HL-60 (cell line): ENCODE data around the gene SHF.

Experiments
- DNase-seq, 2 experiments: peaks; one replicate each; pipeline ENCODE4 v3.0.0-alpha.2; 2010 to 2020; ENCODE audit warnings: low read depth in 1 of 2, low spot score in 1 of 2
- H3K27ac ChIP-seq: fragments of 250-450 bp; sonication (Bioruptor Pico); replicated peaks from 2 replicates; pipeline ENCODE4 v1.5.1; 2020; ENCODE audit warnings: mild to moderate bottlenecking, moderate library complexity
- H3K27me3 ChIP-seq: fragments of 250-450 bp; sonication (Bioruptor Pico); 2 replicates; pipeline ENCODE4 v1.5.1; 2021; ENCODE audit warnings: mild to moderate bottlenecking, moderate library complexity; ENCODE audit not compliant: insufficient read depth, poor library complexity, severe bottlenecking
- H3K4me3 ChIP-seq: replicated peaks from 2 replicates; pipeline ENCODE4 v1.5.1; 2011; ENCODE audit warnings: mild to moderate bottlenecking, control low read depth, low read length; ENCODE audit not compliant: insufficient read depth
- CTCF ChIP-seq: IDR thresholded peaks from one replicate; pipeline ENCODE4 v1.5.1; 2011; ENCODE audit warnings: low read length, control low read depth, inconsistent platforms; ENCODE audit not compliant: insufficient read depth
- GABPA ChIP-seq: IDR thresholded peaks from 2 replicates; pipeline ENCODE4 v1.6.1; 2012; ENCODE audit warnings: low read depth
- POLR2AphosphoS5 ChIP-seq: IDR thresholded peaks from 2 replicates; pipeline ENCODE4 v1.6.1; 2012; ENCODE audit warnings: low read depth
- REST ChIP-seq: IDR thresholded peaks from 2 replicates; pipeline ENCODE4 v1.6.1; 2012; ENCODE audit warnings: low read depth; ENCODE audit not compliant: insufficient replicate concordance
- SPI1 ChIP-seq: IDR thresholded peaks from 2 replicates; pipeline ENCODE4 v1.6.1; 2012; ENCODE audit warnings: low read depth, mild to moderate bottlenecking, borderline replicate concordance

Gene SHF

DNA sequence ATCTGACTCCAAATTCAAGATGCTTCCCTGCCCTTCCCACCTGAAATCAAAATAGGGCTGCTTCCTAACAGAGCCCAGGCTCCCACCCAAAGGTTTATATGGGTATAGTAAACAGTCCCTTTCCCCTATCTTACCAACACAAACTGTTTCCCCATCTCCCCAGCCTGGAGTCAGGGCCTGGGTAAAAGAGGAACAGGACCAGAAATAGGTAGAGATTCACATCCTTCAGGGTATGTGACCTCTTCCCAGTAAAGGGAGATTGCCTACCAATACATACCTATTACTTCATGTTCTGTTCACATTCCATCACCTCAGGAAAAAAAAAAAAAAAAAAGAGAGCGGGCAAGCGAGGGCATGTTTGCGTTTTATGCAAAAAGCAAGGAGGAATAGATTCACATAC, 9.7 kb upstream of the SHF start:
- DNase-seq, result peak in 1 of 2 experiments; percentile 36
- Histone ChIP-seq H3K27me3 (no peaks in the 10 kb centered on the region), H3K4me3 (peak overlapping the region; percentile 93; the same call in 1 of the 2 replicates), H3K27ac (no peak overlapping the region)
- no peak for TF ChIP-seq GABPA
- no peak for TF ChIP-seq CTCF
- TF ChIP-seq SPI1, result peak; percentile 74

DNA sequence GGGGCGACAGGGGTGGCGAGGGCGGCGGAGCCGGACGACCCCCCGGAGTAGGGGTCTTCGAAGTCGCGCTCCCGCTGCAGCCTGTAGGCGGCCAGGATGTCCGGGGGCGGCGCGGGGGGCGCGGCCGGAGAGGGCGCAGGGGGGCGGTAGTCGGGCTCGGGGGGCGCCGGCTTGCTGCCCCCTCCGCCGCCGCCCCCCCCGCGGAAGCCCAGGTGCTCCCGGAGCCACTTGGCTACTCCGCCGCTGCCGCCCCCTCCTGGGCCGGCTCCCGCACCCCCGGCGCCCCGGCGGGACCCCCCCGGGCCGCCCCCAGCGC, 230 bp downstream of the SHF start:
- TF ChIP-seq SPI1 (no peak), GABPA (no peak), CTCF (no peak), REST (no peak), POLR2AphosphoS5 (no peak)
- Histone ChIP-seq H3K27ac (no peak overlapping the region), H3K27me3 (peaks cover 13% of the 10 kb centered on the region), H3K4me3 (no peak overlapping the region)
- DNase-seq, result no peak

DNA sequence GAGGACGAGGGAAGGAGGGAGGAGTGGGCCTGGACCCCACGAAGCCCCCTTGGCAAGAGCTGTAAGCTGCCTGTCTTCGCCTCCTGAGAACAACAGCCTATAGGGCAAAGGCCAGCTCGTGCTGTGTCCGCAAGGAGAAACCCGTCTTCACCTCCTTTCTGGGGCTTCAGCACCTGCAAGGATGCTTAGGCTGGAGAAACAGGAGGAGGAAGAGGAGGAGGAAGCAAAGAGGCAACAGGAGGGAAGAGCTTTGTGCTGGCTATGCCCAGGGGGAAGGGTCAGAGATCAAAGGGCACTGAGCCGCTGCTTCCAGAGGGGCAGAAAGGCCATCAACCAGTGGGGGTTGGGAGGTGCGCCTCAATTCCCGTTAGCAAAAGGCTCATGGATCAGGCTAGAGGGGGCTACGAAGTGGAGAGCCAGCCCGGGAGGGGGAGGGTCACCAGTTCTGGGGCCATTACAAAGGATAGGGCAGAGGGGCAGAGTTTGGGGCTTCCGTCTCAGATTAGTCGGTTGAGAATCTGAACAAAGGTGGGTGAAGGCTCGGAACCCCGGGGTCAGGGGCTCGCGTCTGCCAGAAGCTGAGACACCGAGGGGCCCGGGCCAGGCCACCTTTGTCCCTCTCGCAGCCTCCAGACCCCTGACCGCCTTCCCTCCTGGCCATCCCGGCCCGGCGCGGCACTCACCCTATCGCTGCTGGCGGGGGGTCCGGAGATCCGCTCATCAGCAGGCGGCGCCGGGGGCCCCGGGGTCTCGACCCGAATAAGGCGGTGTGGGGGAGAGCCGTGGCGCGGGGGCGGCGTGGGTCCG, 792 bp downstream of the SHF start:
- no peak for DNase-seq
- H3K4me3 ChIP-seq, result no peak overlapping the region
- no peak for TF ChIP-seq SPI1
- TF ChIP-seq POLR2AphosphoS5, result no peak
- TF ChIP-seq GABPA, result no peak
- H3K27me3 ChIP-seq, result peaks cover 13% of the 10 kb centered on the region
- no peak overlapping the region for H3K27ac ChIP-seq

DNA sequence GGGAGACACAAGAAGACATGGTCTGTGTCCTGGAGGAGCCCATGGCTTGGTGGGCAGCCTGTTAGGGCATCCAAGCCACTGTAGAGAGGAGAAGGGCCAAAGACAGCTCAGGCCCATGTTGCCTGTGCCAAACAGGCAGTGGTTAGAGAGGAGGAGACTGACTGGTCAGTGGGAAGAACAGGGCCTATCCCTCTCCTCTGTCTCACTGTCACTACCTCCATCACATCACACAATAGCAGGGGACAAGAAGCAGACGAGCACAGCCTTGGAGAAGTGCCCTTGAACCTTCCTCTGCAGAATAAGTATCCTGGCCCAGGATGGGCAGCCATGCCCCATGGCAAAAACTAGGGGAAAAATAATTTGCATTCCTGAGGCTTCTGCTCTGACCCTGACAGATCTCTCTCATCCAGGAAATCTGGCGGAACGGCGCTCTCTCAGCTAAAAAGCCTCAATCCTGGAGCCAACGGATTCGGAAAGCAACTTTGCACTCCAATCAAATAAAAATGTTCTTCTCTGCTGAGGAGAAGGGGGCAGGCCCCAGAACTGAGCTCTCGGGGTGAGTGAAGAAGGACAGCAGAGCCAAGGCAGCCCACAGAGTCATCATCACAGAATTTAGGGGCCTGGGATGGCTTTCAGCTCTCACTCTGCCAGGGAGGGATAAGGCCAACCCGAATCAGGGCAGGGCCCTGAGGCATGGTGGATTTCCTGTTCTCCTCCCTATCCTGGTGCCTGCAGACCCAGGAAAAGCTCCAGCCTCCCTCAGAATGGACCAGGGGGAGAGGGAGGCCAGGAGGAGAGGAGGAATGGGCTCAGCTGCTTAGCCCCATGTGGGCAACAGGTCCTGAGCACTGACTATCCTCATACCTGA, 1.6 kb downstream of the SHF start:
- DNase-seq, result no peak
- H3K27ac ChIP-seq, result no peak overlapping the region
- TF ChIP-seq GABPA (no peak), CTCF (no peak), SPI1 (no peak), REST (no peak), POLR2AphosphoS5 (no peak)
- H3K4me3 ChIP-seq, result no peak overlapping the region
- peaks cover 13% of the 10 kb centered on the region for H3K27me3 ChIP-seq
